AG09309 (cell line): ENCODE data around the gene CBS.
"Not testable (repeated sequence)": the region's sequence is repeated elsewhere in the genome, so short reads cannot be mapped to it uniquely, and the experiment has no call there.

Source experiments
- DNase-seq: peaks from one replicate; pipeline ENCODE4 v3.0.0-alpha.2; 2010; ENCODE audit warnings: low read depth
- H3K4me3 ChIP-seq: 2 replicates; pipeline ENCODE4 v1.5.1; 2011; ENCODE audit warnings: mild to moderate bottlenecking, low read depth, low read length, moderate library complexity; ENCODE audit not compliant: control insufficient read depth

Gene CBS

GRCh38 chr21:43074401-43075169 is 1.1 kb downstream of the CBS start:
- DNase-seq, H3K4me3 ChIP-seq: not testable (repeated sequence)

GRCh38 chr21:43072742-43073141 is 2.9 kb downstream of the CBS start:
- H3K4me3 ChIP-seq, DNase-seq: not testable (repeated sequence)

GRCh38 chr21:43069682-43070081 is 6.0 kb downstream of the CBS start:
- H3K4me3 ChIP-seq, DNase-seq: not testable (repeated sequence)

- DNase-seq, H3K4me3 ChIP-seq: not testable (repeated sequence)
Measured at GRCh38 chr21:43068065-43068464, 7.6 kb downstream of the CBS start.

- H3K4me3 ChIP-seq = not testable (repeated sequence)
Measured at GRCh38 chr21:43066690-43067089, 8.9 kb downstream of the CBS start.

GRCh38 chr21:43065991-43066390 is 9.6 kb downstream of the CBS start:
- not testable (repeated sequence) for DNase-seq, H3K4me3 ChIP-seq

More at GRCh38 chr21:43066690-43067089, 8.9 kb downstream of the CBS start:
- not testable (repeated sequence) for DNase-seq

- not testable (repeated sequence) for DNase-seq, H3K4me3 ChIP-seq
Measured at GRCh38 chr21:43064265-43064917, 11.2 kb downstream of the CBS start.

GRCh38 chr21:43062955-43063664 is 12.5 kb downstream of the CBS start:
- not testable (repeated sequence) for DNase-seq, H3K4me3 ChIP-seq

GRCh38 chr21:43053112-43053511 is 22.5 kb downstream of the CBS start:
- DNase-seq, H3K4me3 ChIP-seq: not testable (repeated sequence)

GRCh38 chr21:43045876-43046821 is 29.5 kb downstream of the CBS start:
- not testable (repeated sequence) for DNase-seq, H3K4me3 ChIP-seq

- H3K4me3 ChIP-seq, DNase-seq: not testable (repeated sequence)
Measured at GRCh38 chr21:43045165-43045875, 30.3 kb downstream of the CBS start.

GRCh38 chr21:43044547-43044946 is 31.1 kb downstream of the CBS start:
- not testable (repeated sequence) for H3K4me3 ChIP-seq, DNase-seq

GRCh38 chr21:43043291-43043690 is 32.3 kb downstream of the CBS start:
- DNase-seq, H3K4me3 ChIP-seq: not testable (repeated sequence)

GRCh38 chr21:43042169-43042568 is 33.5 kb downstream of the CBS start:
- not testable (repeated sequence) for H3K4me3 ChIP-seq, DNase-seq

GRCh38 chr21:43038659-43039044 is 37.0 kb downstream of the CBS start:
- not testable (repeated sequence) for DNase-seq, H3K4me3 ChIP-seq

- DNase-seq, H3K4me3 ChIP-seq: not testable (repeated sequence)
Measured at GRCh38 chr21:43037918-43038658, 37.5 kb downstream of the CBS start.

- H3K4me3 ChIP-seq, DNase-seq: not testable (repeated sequence)
Measured at GRCh38 chr21:43036889-43037288, 38.7 kb downstream of the CBS start.
